ENCODE data around the gene SLC25A21. TPM values are rescaled to one million over a fixed set of nuclear protein-coding genes. Genes with fewer than 3 reads are reported as not detected.

SLC25A21 gene
- total and polyA plus RNA-seq, 10 of the 15 experiments (the other 5 are each of a cell fraction or from before 2014, with no cell fraction given): 0.06 to 0.72 (median 0.17) TPM; not detected in 3

GRCh38 chr14:37018571-37019240, 153.7 kb downstream of the SLC25A21 start:
- CTCF ChIA-PET: no interaction called here
- SMC1A ChIA-PET (ENCODE audit: uncharacterized antibody, unreplicated experiment): interaction anchor here (1.1 kb wide), 1 partner anchor 9 kb away, joined by 4 read pairs; no protein-coding TSS in a partner anchor

More at GRCh38 chr14:37018571-37019240, 153.7 kb downstream of the SLC25A21 start:
- intact Hi-C loops (cut with micrococcal nuclease; ENCODE audit: unreplicated experiment) (no loop called here), in situ Hi-C loops (cut with MboI) (no loop called here)
- FAIRE-seq: no peak
- ChIA-PET POLR2A (no interaction called here), RAD21 (ENCODE audit: unreplicated experiment) (no interaction called here)
- DNase-seq (ENCODE audit: low read depth, low spot score): no peak
- Histone ChIP-seq H2AFZ (ENCODE audit: control insufficient read depth, low read depth, low read length) (no peak overlapping the region), H3K9ac (ENCODE audit: control insufficient read depth, insufficient read depth, low read length) (no peak overlapping the region), H3K36me3 (ENCODE audit: control insufficient read depth in 2 of 2, insufficient read depth in 2 of 2, low read length in 1 of 2) (no peaks in the 10 kb centered on the region), H3K9me3 (replicated peaks; ENCODE audit: control insufficient read depth, insufficient read depth, low read length) (no peaks in the 10 kb centered on the region), H3K4me1 (ENCODE audit: control insufficient read depth, insufficient read depth, low read length) (no peaks in the 10 kb centered on the region), H3K27ac (ENCODE audit: control insufficient read depth, insufficient read depth) (no peak overlapping the region), H3K79me2 (ENCODE audit: control insufficient read depth, insufficient read depth, low read length) (no peaks in the 10 kb centered on the region), H3K4me3 (no peak overlapping the region), H3K27me3 (replicated peaks in 1 of 2; ENCODE audit: control insufficient read depth in 2 of 2, insufficient read depth in 2 of 2, low read length in 1 of 2) (no peaks in the 10 kb centered on the region), H4K20me1 (ENCODE audit: control insufficient read depth, insufficient read depth) (no peaks in the 10 kb centered on the region), H3K4me2 (ENCODE audit: control insufficient read depth, insufficient read depth) (no peak overlapping the region)
- ATAC-seq: no peak
- BruUV-seq (replicated peaks): no TSS peak
- 35% methylated on average over 3 of the region's 3 CpGs for WGBS (ENCODE audit: insufficient coverage, insufficient replicate concordance, low lambda C conversion rate, missing lambda C conversion rate)
- TF ChIP-seq IRF3 (IDR thresholded peaks at IDR 0.05): no peak
- no peak for TF ChIP-seq CBX5 (IDR thresholded peaks at IDR 0.05; ENCODE audit: low read depth)
- TF ChIP-seq DPF2 (IDR thresholded peaks at IDR 0.05): no peak
- no peak for TF ChIP-seq PKNOX1 (IDR thresholded peaks at IDR 0.05)
- no peak for TF ChIP-seq IKZF2 (IDR thresholded peaks at IDR 0.05)
- TF ChIP-seq ZNF384 (IDR thresholded peaks at IDR 0.05; ENCODE audit: borderline replicate concordance, low read depth, low read length): no peak
- TF ChIP-seq NR2F1 (conservative IDR thresholded peaks at IDR 0.05): no peak

All from GM12878 (cell line).